GM19351 (cell line): ENCODE data around the gene GCN1.

ENCODE experiments used
- ATAC-seq: cut with Tn5 transposase; IDR thresholded peaks from one replicate; pipeline ENCODE4 v1.9.1; 2021; ENCODE audit warnings: mild to moderate bottlenecking, moderate library complexity; ENCODE audit not compliant: unreplicated experiment

Gene GCN1

DNA sequence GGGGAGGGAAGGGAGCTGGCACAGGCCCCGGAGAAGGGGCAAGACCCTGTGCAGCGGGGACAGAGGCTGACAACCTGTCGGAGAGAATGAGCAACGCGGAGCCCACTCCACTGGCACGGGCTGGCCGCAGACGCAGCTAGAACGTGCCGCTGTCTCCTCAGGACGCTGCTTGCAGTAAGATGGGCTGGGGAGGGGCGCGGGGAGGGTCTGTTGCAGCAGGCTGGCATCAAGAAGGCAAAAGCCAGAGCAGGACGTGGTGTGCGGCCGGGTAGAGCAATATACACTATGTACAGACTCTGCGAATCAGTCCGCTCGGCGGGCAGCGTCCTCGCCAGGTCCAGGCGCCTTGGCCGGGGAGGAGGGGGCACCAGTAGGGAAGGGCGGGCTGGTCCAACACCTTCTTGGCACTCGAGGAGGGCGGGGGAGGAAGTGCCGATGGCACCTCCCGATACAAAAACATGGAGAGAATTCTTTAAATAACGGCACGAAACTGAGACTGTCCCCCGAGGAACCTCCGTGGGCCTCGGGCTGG, 97.8 kb downstream of the GCN1 start:
- no peak for ATAC-seq

- no peak for ATAC-seq
These were observed 98.8 kb downstream of the GCN1 start for GRCh38 chr12:120095736-120096135.

DNA sequence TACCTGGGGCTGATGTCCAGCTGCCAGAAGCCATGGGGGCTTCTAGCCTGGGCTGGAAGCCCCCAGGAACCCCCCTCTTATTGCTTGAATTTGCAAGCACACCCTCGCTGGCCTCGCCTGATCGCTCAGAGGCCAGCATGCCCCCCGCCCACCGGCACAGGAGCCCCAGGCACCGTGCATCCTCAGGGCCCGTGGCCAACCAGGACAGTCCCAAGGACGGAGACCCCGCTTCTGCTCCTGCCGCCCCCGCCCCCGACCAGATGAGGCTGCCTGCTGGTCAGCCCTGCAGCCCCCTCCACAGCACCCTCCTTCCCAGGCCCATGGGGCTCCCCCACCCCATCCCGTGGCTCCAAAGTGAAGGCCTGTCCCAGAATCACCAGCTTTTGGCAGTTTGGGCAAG, 99.2 kb downstream of the GCN1 start:
- no peak for ATAC-seq

GRCh38 chr12:120094485-120094884, 100.0 kb downstream of the GCN1 start:
- ATAC-seq = no peak

DNA sequence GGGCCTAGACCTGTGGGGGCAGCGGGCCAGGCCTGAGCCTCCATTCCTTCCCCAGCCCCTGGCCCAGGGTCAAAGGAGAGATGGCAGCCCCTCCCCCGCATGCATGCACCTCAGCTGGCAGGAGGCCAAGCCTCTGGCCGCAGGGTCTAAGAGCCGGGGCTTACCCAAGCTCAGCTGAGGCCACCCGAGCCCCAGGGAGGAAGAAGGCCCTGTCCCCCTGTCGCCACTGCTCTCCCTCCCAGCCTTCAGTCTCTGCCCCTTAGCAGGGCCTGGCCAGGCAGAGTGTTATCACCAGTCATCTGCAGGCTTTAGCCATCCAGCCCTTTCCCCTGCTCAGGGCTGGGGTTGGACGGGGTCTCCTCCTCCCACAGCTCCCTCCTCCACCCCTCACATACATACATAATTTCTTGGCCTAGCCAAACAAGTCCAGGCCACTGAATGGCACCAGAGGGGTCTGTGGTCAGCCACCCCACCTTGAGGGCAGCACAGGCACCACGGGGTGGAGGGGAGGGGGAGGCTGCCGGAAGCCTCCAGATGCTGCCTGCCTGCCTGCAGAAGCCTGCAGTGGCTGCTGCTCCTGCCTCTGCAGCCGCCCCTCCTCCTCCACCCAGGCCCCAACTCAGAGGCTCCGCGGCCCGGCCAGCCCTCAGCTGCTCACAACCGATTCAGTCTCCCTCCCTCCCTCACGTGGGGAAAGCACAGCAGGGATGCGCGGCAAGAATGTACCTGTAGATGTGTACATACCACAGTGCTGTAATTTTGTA, 100.7 kb downstream of the GCN1 start:
- no peak for ATAC-seq

- no peak for ATAC-seq
These were observed 101.3 kb downstream of the GCN1 start for GRCh38 chr12:120093336-120093591.

DNA sequence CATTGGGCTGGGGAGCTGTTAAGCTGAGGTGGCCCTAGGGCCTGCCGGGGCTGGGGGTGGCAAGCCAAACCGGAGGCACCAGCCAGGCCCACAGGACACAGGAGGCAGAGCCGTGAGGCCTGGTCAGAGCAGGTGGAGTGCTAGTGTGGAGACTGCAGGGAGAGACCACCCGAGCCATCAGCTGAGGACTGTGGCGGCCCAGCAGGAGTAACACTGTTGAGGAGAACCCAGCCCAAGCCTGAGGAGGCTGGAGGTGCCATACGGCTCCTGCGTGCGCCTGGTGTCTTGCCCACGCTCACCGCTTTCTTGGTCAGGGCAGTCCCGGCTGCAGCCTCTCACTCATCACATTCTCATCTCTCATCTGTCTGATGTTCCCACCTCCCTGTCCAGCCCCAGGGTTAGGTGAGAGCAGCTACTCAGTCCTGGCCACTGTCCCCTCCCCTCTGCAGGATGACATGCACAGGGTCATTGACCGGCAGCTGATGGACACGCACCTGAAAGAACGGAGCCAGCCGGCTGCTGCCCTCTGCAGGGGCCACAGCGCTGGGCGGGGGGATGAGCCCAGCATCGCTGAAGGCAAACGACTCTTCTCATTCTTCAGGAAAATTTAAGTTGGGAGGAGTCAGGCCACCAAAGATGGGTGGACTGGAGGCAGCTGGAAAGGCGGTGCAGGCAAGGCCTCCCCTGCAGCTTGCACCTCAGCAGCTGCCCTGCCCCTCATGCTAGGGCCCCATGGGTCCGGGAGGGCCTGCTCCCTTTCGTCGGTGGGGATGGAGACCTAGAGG, 101.8 kb downstream of the GCN1 start:
- no peak for ATAC-seq

DNA sequence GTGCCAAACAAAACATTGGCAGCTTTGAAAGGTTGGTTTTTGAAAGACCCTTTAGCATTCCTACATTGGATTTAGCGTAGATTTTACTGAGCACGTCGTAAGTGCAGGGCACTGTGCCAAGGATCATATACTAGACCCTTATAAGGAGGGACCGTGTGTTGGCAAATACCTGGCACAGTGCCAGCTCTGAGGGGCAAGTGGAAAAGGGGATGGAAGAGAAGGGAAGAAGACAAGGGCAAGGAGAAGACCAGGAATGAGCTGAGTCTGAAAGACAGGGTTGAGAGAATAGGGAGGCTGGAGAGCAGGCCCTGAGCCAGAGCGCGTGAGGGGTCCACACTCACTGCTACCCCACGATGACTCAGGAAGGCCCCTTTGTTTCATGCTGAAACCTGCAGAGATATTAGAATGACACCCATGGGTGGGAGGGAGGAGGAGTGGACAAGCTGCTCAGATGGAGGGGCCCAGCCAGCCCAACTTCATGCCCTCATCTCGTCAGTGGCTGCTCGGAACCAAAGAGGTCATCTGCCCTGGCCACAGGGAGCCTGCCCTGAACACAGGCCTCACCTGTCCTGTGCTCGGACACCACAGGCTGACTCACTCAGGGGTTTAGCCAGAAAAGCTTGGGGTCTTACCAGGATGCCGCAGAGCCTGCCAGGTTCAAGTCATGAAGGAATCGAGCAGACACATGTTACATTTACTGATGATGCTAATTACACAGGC, 103.0 kb downstream of the GCN1 start:
- ATAC-seq = no peak

- no peak for ATAC-seq
These were observed 103.8 kb downstream of the GCN1 start for GRCh38 chr12:120090626-120091295.

DNA sequence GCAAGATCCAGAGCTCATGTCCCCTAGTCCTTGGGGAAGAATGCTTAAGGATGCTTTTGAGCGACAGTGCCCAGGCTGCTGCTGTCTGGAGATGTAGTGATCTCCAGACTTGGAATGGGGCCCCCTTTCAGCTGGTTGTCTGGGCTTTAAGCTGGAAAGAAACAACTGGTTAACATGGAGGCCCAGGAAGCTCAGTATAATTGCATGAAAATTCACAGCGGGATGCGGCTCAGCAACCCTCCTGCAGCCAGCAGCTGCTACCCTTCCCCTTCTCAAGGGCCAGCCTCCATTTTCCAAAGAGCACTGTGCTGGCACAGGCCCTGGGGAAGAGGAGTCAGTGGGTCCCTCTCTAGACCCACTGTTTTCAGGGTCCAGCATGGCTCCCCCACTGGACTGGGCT, 104.3 kb downstream of the GCN1 start:
- ATAC-seq = no peak

- no peak for ATAC-seq
These were observed 104.7 kb downstream of the GCN1 start for GRCh38 chr12:120089796-120090195.

DNA sequence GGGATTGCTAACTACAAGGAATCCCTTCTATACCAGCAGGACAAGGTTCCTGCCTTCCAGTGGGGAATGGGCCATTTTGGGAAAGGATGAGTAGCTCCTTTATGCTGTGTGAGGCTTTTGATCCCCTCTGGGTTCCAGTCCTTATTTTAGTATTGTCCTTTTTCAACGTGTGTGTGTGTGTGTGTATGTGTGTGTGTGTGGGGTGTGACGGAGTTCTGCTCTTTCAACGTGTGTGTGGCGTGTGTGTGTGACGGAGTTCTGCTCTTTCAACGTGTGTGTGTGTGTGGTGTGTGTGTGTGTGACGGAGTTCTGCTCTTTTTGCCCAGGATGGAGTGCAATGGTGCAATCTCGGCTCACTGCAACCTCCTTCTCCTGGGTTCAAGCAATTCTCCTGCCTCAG, 105.4 kb downstream of the GCN1 start:
- no peak for ATAC-seq

DNA sequence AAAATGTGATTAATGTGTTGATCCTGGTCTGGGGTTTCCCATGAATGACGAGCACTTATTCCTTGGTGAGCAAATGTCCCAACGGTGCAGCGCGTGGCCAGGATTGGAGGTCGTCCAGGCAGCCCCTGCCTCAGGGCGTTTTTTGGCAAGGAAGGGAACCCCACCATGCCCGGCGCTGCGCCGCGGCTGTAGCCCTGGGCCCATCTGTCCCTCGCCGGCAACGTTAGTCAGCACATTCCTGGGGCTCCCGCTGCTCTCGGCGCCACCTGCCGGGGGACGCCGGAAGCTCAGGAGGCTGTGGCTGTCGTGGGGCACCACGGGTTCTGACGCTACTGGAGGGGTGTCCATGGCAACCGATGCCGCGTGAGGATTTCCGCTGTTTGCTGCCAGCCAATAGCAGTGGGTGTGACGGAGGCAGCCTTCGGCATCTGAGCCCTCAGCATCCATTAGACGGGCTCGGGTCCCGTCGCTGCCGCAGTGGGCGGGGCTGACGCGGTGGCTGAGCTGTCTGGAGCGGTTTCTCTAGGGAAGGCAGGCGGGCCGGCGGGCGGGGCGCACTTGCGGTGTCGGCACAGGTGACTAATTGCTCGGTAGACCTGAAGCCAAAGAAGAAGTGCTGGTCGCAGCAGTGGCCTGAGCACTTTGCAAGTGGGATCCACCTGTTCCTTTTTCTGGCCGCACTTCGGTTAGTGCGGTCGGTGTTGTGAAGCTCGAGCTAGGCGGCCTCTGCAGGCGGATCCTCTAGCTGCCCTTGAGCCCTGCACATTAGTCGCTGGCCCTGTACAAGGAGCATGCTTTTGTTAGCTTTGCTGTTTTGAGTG, 107.5 kb downstream of the GCN1 start:
- peak; percentile 96 for ATAC-seq

DNA sequence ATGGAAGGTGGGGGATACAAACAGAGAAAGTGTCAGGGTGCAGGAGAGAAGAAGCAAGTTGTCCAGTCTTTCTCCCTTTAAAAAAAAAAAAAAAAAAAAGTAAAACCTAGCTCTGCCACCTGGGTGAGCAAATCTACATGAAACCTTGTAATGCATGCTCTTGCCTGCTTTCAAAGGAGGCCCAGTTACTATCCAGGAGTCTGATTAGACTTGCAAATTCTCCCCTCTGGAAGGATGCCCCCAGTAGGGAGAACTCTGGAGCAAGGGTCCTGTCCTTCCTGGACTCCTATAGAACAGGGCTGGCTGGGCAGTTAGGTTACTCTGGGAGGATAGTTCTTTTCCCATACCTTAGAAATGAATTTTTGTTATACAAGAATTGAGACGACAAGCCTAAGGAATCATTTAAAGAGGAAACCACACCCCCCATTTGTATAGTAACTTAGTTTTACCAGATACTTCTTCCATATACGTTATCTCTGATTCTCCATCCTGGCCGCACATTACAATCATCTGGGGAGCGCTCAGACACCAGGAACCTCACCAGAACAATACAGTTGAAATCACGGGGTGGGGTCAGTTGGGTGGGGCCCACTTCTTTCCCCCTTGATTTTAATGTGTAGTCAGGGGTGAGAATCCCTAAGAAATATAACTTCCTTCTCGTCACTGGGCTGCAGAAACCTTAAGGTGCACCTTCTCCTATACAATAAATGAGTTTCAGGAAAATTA, 108.4 kb downstream of the GCN1 start:
- ATAC-seq = no peak

DNA sequence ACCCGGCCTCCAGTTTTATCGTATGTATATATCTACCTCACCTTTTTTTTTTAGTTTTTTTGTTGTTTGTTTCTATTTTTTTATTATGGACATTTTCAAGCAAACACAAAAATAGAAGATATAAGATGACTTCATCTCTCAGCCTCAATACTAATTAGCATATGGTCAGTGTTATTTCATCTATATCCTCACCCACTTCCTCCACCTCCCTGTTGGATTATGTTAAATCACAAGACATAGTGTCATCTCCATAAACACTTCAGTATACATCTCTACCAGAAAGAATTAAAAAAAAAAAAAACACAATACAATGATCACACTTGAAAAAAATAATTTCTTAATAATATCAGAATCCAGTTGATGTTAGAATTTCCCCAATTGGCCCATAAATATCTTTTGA, 112.9 kb downstream of the GCN1 start:
- no peak for ATAC-seq

DNA sequence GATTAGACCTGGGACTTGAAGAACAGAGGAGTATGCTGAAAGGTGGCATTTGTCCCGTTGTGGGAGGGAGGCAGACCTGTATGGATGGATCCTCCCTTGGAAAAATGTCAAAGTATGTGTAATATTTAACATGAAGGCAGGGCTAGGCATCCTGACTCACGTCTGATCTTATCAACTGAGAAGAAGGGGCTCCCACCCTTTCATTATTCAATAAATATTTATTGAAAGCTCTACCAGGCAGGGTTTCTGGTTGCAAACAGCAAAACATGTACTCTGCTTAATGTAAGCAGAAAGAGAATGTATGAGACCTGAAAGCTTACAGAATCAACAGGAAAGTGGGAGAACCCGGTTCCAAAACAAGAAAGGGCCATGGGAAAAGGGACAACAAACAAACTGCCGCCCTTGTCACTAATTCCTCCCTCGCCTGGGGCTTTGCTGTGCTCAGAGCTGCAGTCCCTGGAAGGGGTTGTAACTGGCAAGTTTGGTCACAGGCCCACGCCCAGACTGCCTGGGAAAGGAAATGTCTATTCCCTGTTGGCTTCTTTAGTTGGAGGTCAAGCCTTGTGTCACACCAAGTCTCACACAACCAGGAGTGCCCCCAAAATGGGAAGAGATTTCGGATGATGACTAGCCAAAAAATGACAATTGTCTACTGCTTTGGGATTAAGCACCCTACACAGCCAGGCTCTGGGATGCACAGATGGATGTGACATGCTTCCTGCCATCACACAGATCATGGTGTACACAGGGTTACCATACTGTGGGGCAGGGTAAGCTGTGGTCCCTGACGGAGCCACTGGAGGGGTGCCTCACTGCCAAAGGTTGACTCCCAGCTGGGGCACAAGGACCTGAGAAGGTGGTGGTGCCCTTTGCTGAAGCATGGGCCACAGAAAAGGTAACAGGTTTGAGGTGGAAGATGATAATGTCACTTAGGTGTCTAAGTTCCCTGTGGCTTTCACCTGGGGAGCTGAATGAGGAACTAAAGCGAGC, 114.8 kb downstream of the GCN1 start:
- no peak for ATAC-seq

GRCh38 chr12:120078868-120079267, 115.6 kb downstream of the GCN1 start:
- no peak for ATAC-seq

GRCh38 chr12:120077260-120077659, 117.3 kb downstream of the GCN1 start:
- ATAC-seq = no peak
